Measurements from ENCODE around the gene GLTP.
"Not testable (repeated sequence)": the region's sequence is repeated elsewhere in the genome, so short reads cannot be mapped to it uniquely, and the experiment has no call there.

Gene GLTP

GRCh38 chr12:109900752-109901580, 20.6 kb upstream of the GLTP start:
- no peak for DNase-seq

- DNase-seq = peak; percentile 80
Observed at GRCh38 chr12:109899783-109900751, 19.7 kb upstream of the GLTP start, which contains the start of gene TCHP. Gene TCHP, plus strand, starts transcription at chr12:109900274. Its CDS starts 2,753 bp downstream, at chr12:109903027.

- not testable (repeated sequence) for DNase-seq
Observed at GRCh38 chr12:109899345-109899744, 19.0 kb upstream of the GLTP start.

GRCh38 chr12:109897029-109897428, 16.7 kb upstream of the GLTP start:
- DNase-seq = no peak

GRCh38 chr12:109896188-109896587, 15.8 kb upstream of the GLTP start:
- DNase-seq = no peak

- DNase-seq = no peak
Observed at GRCh38 chr12:109894939-109895338, 14.6 kb upstream of the GLTP start.

- no peak for DNase-seq
Observed at GRCh38 chr12:109893261-109893995, 13.1 kb upstream of the GLTP start.

- DNase-seq = no peak
Observed at GRCh38 chr12:109892748-109893147, 12.4 kb upstream of the GLTP start.

- no peak for DNase-seq
Observed at GRCh38 chr12:109892165-109892715, 11.9 kb upstream of the GLTP start.

GRCh38 chr12:109891731-109892130, 11.4 kb upstream of the GLTP start:
- not testable (repeated sequence) for DNase-seq

- DNase-seq = no peak
Observed at GRCh38 chr12:109890620-109891170, 10.4 kb upstream of the GLTP start.

- DNase-seq = peak; percentile 39
Observed at GRCh38 chr12:109888179-109889020, 8.1 kb upstream of the GLTP start.

GRCh38 chr12:109885616-109886015, 5.3 kb upstream of the GLTP start:
- no peak for DNase-seq

- DNase-seq = no peak
Observed at GRCh38 chr12:109883461-109883860, 3.1 kb upstream of the GLTP start.

- no peak for DNase-seq
Observed at GRCh38 chr12:109881752-109882151, 1.4 kb upstream of the GLTP start.

GRCh38 chr12:109880938-109881337, 597 bp upstream of the GLTP start:
- no peak for DNase-seq

- no peak for DNase-seq
Observed at GRCh38 chr12:109879351-109880042, 844 bp downstream of the GLTP start.

GRCh38 chr12:109878749-109879148, 1.6 kb downstream of the GLTP start:
- no peak for DNase-seq

- DNase-seq = no peak
Observed at GRCh38 chr12:109878247-109878625, 2.1 kb downstream of the GLTP start.

GRCh38 chr12:109877504-109878246, 2.7 kb downstream of the GLTP start:
- DNase-seq = no peak
